Measurements from ENCODE around the gene VPS52.

VPS52 gene

DNA sequence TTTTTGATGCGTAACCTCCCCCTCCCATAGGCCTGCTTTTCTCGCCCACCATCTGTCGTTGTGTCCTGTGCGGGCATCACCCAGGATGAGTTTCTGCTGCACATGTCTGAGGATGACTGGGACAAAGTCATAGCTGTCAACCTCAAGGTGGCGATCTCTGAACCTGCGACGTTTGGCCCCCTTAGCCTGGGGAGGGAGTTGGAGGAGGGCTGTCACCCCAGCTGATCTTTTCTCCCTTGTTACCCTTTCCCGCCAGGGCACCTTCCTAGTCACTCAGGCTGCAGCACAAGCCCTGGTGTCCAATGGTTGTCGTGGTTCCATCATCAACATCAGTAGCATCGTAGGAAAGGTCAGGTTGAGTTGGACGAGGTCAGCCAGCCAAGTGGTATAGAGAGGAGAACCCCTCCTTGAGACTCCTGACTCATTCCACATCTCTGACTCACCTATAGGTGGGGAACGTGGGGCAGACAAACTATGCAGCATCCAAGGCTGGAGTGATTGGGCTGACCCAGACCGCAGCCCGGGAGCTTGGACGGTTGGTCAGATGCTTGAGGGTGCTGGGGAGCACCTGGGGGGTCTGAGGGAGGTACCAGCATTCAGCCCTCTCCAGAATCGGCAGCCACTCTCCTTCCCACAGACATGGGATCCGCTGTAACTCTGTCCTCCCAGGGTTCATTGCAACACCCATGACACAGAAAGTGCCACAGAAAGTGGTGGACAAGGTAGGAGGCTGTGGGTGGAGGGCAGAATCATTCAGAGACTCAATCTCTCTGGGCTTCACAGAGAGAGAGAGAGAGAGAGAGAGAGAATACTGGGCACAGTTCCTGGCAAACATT, 66.3 kb downstream of the VPS52 start:
- Histone ChIP-seq H3K4me3 (ENCODE audit: low read depth in 1 of 2, low read length in 2 of 2) (peak overlapping the region; percentile 72 to 93), H3K27me3 (ENCODE audit: low read depth, low read length) (no peaks in the 10 kb centered on the region), H3K4me1 (ENCODE audit: control insufficient read depth in 1 of 2, insufficient read depth in 2 of 2, low read length in 2 of 2) (peaks cover 21 to 50% of the 10 kb centered on the region in 2 donors), H3K27ac (ENCODE audit: low read length) (no peak overlapping the region), H3K36me3 (ENCODE audit: control insufficient read depth in 1 of 2, insufficient read depth in 2 of 2, low read length in 2 of 2) (peaks cover 34 to 39% of the 10 kb centered on the region in 2 donors), H3K9me3 (ENCODE audit: control insufficient read depth in 1 of 2, low read length in 2 of 2) (no peaks in the 10 kb centered on the region)

DNA sequence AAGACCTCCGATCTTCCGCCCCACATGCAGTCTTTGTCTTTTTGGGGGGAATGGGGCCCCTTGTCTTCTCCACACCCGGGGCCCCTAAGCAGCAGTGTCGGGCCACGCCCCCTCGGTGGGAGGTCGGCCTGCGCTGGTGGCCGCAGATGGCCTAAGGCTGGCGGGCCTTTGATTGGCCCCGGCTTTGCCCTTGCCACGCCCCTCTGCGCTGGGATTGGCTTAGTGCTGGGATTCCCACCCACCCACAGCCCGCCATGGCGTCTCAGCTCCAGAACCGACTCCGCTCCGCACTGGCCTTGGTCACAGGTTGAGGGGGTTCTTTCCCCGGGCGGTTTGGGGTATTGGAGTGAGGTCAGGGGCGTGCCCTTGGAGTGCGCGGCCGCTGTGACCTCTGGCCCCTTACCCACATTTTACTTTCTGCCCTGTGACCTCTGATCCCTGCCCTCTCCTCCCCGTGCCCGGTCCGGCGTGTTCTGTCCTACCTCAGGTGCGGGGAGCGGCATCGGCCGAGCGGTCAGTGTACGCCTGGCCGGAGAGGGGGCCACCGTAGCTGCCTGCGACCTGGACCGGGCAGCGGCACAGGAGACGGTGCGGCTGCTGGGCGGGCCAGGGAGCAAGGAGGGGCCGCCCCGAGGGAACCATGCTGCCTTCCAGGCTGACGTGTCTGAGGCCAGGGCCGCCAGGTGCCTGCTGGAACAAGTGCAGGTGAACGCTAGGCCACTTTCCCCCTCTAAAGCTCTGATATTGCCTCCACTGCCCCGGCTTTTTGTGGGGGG, 67.1 kb downstream of the VPS52 start, which contains the start of gene HSD17B8:
TSS of gene HSD17B8 (plus strand) at position 241 of the 776 bp plus-strand sequence. CDS start at position 255, 14 bp downstream.
- Histone ChIP-seq H3K27ac (ENCODE audit: low read length) (no peak within 1 kb of the TSS), H3K36me3 (ENCODE audit: control insufficient read depth in 1 of 2, insufficient read depth in 2 of 2, low read length in 2 of 2) (peaks cover 27 to 31% of the 10 kb centered on the region in 2 donors), H3K4me1 (ENCODE audit: control insufficient read depth in 1 of 2, insufficient read depth in 2 of 2, low read length in 2 of 2) (peaks cover 21 to 52% of the 10 kb centered on the region in 2 donors), H3K27me3 (ENCODE audit: low read depth, low read length) (no peaks in the 10 kb centered on the region), H3K4me3 (ENCODE audit: low read depth in 1 of 2, low read length in 2 of 2) (peak within 1 kb of the TSS; percentile 72 to 93), H3K9me3 (ENCODE audit: control insufficient read depth in 1 of 2, low read length in 2 of 2) (no peaks in the 10 kb centered on the region)

GRCh38 chr6:33204165-33204414, 67.6 kb downstream of the VPS52 start:
- Histone ChIP-seq H3K4me3 (ENCODE audit: low read depth in 1 of 2, low read length in 2 of 2) (peak overlapping the region; percentile 72 to 93), H3K27me3 (ENCODE audit: low read depth, low read length) (no peaks in the 10 kb centered on the region), H3K27ac (ENCODE audit: low read length) (no peak overlapping the region), H3K36me3 (ENCODE audit: control insufficient read depth in 1 of 2, insufficient read depth in 2 of 2, low read length in 2 of 2) (peaks cover 25 to 28% of the 10 kb centered on the region in 2 donors), H3K4me1 (ENCODE audit: control insufficient read depth in 1 of 2, insufficient read depth in 2 of 2, low read length in 2 of 2) (peaks cover 21 to 52% of the 10 kb centered on the region in 2 donors), H3K9me3 (ENCODE audit: control insufficient read depth in 1 of 2, low read length in 2 of 2) (no peaks in the 10 kb centered on the region)

DNA sequence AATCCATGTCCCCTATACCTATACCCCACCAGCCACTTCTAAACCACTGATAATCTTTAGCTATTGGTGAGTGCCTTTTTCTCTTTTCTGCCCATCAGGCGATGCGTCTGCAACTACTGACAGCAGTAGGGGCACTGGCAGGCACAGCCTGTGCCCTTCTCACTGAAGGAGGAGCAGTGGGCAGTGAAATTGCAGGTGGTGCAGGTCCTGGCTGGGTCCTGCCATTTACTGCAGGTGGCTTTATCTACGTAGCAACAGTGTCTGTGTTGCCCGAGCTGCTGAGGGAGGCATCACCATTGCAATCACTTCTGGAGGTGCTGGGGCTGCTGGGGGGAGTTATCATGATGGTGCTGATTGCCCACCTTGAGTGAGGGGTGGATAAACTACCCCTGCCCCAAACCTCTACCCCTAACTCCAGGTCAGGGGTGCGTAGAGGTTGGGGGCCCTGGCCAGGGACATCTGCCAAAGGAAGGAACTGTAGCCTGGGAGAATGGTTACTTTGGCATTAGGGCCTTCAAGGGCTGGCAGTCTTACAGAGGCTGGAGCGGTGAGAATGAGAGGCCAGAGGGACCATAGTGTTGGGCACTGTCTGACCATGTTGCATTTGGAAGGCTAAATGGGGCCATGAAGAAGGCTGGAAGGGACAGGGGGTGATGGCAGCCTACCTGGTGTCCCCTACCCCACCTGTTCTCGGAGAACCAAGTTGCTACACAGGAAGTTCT, 68.1 kb downstream of the VPS52 start:
- H3K27ac ChIP-seq (ENCODE audit: low read length), result no peak overlapping the region
- peaks cover 24 to 52% of the 10 kb centered on the region in 2 donors for H3K4me1 ChIP-seq (ENCODE audit: control insufficient read depth in 1 of 2, insufficient read depth in 2 of 2, low read length in 2 of 2)
- no peaks in the 10 kb centered on the region for H3K9me3 ChIP-seq (ENCODE audit: control insufficient read depth in 1 of 2, low read length in 2 of 2)
- H3K27me3 ChIP-seq (ENCODE audit: low read depth, low read length), result no peaks in the 10 kb centered on the region
- peak overlapping the region; percentile 72 to 93 for H3K4me3 ChIP-seq (ENCODE audit: low read depth in 1 of 2, low read length in 2 of 2)
- H3K36me3 ChIP-seq (ENCODE audit: control insufficient read depth in 1 of 2, insufficient read depth in 2 of 2, low read length in 2 of 2), result peaks cover 25 to 28% of the 10 kb centered on the region in 2 donors

- H3K9me3 ChIP-seq (ENCODE audit: control insufficient read depth in 1 of 2, low read length in 2 of 2), result no peaks in the 10 kb centered on the region
- H3K27me3 ChIP-seq (ENCODE audit: low read depth, low read length), result no peaks in the 10 kb centered on the region
- H3K4me1 ChIP-seq (ENCODE audit: control insufficient read depth in 1 of 2, insufficient read depth in 2 of 2, low read length in 2 of 2), result peaks cover 30 to 60% of the 10 kb centered on the region in 2 donors
- no peak overlapping the region for H3K4me3 ChIP-seq (ENCODE audit: low read depth in 1 of 2, low read length in 2 of 2)
- no peak overlapping the region for H3K27ac ChIP-seq (ENCODE audit: low read length)
- peaks cover 25 to 28% of the 10 kb centered on the region in 2 donors for H3K36me3 ChIP-seq (ENCODE audit: control insufficient read depth in 1 of 2, insufficient read depth in 2 of 2, low read length in 2 of 2)
Observed at GRCh38 chr6:33202799-33203198, 68.9 kb downstream of the VPS52 start.

- Histone ChIP-seq H3K27ac (ENCODE audit: low read length) (peak overlapping the region; percentile 98), H3K4me3 (ENCODE audit: low read depth in 1 of 2, low read length in 2 of 2) (peak overlapping the region; percentile 82 to 99), H3K9me3 (ENCODE audit: control insufficient read depth in 1 of 2, low read length in 2 of 2) (no peaks in the 10 kb centered on the region), H3K36me3 (ENCODE audit: control insufficient read depth in 1 of 2, insufficient read depth in 2 of 2, low read length in 2 of 2) (peaks cover 30 to 36% of the 10 kb centered on the region in 2 donors), H3K4me1 (ENCODE audit: control insufficient read depth in 1 of 2, insufficient read depth in 2 of 2, low read length in 2 of 2) (peaks cover 39 to 63% of the 10 kb centered on the region in 2 donors), H3K27me3 (ENCODE audit: low read depth, low read length) (no peaks in the 10 kb centered on the region)
Observed at GRCh38 chr6:33201935-33202334, 69.7 kb downstream of the VPS52 start.

GRCh38 chr6:33201147-33201545, 70.5 kb downstream of the VPS52 start:
- H3K36me3 ChIP-seq (ENCODE audit: control insufficient read depth in 1 of 2, insufficient read depth in 2 of 2, low read length in 2 of 2), result peaks cover 35 to 43% of the 10 kb centered on the region in 2 donors
- H3K27ac ChIP-seq (ENCODE audit: low read length), result peak overlapping the region; percentile 98
- H3K27me3 ChIP-seq (ENCODE audit: low read depth, low read length), result no peaks in the 10 kb centered on the region
- no peaks in the 10 kb centered on the region for H3K9me3 ChIP-seq (ENCODE audit: control insufficient read depth in 1 of 2, low read length in 2 of 2)
- peak overlapping the region; percentile 82 to 99 for H3K4me3 ChIP-seq (ENCODE audit: low read depth in 1 of 2, low read length in 2 of 2)
- H3K4me1 ChIP-seq (ENCODE audit: control insufficient read depth in 1 of 2, insufficient read depth in 2 of 2, low read length in 2 of 2), result peaks cover 39 to 61% of the 10 kb centered on the region in 2 donors

All from muscle layer of duodenum (tissue), 2 donors.